ENCODE data around the gene UHRF2.
"Not testable (repeated sequence)": the region's sequence is repeated elsewhere in the genome, so short reads cannot be mapped to it uniquely, and the experiment has no call there.

The UHRF2 gene

DNA sequence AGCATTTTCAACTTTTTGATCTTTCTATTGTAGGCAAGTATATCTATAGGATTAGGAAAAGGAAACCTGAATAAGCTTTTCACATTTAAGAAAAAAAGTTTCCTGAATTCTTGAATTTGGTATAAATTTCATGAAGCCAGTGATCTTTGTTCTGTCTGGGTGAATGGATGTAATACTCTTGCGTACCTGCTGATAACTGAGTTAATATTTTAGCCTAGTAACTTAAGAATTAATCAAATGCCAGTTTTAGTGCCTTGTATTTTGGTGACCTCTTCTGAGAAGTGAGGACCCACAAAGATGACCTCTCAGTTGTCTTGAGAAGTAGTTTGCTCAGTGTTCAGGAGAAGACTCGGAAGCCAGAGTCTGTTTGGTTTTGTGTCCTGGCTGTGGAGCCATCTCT is 77.9 kb downstream of the UHRF2 start:
- no peak for DNase-seq

- DNase-seq, result no peak
Observed at GRCh38 chr9:6495466-6495865, 82.5 kb downstream of the UHRF2 start.

DNA sequence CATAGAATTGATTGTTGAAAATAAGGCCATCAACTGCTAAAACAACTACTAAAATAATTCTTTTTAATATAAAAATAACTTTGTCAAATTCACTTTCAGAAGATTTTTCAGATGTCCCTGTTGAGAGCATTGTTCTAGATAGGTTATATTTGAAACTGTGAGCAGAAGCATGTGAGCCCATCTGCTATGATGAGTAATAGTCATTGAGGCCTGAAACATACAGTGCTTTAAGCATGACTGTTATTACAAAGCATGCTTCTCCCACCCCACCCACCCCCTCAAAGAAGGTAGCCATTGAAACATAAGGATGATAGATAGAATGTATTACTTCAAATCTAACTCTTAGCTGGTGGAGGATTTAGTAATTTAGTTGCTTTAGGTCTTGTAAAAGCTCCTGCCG is 86.0 kb downstream of the UHRF2 start:
- no peak for DNase-seq

DNA sequence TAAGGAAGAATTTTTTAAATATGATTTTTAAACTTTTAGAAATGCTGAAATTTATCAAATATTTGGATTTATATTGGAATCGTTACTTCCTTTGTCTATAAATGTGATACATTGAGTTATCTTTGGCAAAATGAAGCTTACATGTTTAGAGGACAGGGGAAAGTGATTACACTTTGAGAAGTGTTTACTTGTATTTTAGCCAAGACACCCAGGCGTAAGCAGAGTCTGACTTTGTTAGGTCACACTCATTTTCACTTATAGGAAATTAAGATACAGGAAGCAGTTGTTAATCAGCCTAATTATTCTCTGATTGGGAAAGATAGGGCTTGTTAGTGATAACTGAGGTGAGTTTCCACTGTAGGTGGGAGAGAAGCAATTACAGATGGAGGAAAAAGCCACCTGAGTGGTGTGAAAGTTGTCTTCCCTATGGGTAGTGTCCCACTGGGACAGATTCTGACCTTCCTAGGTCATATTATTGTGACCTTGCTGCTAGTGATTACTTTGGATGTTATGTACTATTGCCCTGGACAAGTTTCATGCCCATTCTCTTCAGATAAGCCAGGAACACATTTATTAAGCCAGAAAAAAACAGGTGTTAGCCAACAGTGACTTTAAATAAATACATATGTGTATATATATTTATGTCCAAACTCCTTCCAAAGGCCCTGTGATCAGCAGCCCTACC is 88.7 kb downstream of the UHRF2 start:
- DNase-seq, result no peak

- DNase-seq, result no peak
Observed at GRCh38 chr9:6502399-6502798, 89.4 kb downstream of the UHRF2 start.

GRCh38 chr9:6506571-6506970 is 93.6 kb downstream of the UHRF2 start:
- no peak for DNase-seq

GRCh38 chr9:6512085-6512657 is 99.2 kb downstream of the UHRF2 start:
- DNase-seq, result no peak

DNA sequence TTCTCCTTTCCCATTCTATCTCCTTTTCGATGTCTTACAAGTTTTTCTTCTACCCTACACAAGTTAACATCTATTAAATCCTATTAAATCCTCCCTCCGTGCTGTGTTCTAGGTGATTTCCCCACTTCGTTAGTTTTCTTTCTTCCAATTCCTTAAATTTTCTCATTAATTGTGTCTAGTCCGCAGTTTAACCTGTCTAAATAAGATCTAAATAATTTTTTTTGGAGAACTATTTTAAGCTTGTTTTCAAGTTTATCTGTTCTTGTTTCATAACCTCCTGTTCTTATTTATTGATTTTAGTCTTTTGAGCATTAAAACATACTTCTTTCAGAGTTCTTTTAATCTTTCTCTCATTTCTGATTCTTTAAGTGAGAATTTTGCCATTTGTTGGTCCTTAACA is 109.3 kb downstream of the UHRF2 start:
- no peak for DNase-seq

DNA sequence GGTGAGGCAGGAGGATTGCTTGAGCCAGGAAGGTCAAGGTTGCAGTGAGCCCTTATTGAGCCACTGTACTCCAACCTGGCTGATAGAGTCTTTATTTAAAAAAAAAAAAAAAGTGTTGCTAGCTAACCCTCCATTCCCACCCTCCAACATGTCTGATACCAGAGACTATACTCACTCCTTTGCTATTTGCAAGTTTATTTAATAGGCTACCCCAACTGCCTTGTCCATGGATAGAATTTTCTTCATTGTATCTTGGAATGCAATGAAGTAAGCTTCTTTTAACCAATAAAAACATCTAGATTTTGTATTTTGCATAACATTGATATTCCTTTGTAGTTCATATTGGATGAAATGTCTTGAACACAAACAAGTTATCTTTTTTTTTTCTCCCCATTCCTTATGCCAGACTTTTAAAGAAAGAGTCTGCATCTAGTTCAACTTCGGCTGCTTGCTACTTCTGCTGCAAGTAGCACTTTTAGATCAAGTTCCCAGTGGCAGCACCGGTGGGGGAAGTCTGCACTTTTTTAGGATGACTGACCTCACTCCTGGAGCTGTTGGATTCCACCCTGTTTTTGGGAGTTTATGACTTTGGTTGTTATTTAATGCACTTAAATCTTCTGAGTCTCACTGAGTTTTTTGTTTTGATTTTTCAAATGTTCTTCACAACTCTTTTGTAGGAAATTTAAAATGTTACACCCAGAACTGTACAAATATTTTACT is 112.5 kb downstream of the UHRF2 start:
- DNase-seq, result no peak

DNA sequence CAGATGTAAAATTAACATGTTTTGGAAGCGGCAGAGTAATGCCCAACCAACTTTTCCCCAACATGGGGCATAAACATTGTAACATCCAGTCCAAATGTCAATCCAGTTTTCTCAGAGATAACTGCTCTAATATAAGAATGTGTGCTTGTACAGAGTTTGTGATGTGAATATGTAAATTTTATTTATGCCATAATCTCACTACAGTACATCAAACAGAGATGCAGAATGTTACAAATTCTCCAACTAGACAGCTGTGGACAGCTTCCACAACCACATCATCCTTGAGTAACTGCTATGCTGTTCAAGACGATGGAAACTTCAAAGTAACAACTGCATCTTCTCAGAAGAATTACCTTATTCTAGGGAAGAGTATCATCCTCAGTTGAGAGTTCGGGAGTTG is 122.6 kb downstream of the UHRF2 start:
- DNase-seq, result no peak

DNA sequence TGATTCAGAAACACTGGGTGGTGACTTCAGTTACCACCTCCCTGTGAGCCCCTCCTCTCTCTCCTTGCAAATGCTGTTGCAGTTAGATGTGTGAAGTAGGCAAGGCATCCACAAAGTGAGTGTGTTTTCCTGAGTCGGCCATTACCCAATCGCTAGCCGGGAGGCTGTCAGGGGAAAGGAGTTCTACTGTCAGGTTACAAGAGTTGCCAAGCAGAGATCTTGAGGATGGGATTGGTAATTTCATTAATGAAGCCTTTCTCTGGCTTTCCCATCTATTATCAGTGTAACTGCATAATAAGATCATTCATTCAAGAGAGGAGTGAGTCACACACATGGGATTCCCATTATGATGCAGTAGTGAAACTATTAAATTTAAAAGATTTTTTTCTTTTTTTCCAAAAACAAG is 125.7 kb downstream of the UHRF2 start:
- no peak for DNase-seq

DNA sequence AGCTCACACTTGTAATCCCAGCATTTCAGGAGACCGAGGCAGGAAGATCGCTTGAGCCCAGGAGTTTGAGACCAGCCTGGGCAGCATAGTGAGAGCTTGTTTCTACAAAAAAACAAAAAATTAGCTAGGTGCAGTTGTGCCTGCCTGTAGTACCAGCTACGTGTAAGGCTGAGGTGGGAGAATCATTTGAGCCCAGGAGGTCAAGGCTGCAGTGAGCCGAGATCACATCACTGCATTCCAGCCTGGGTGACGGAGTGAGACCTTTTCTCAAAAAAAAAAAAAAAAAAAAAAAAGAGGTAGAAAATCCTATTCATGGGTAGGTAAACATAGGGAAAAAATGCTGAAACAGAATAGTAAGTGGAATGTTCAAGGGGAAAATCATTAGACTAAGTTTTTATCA is 129.6 kb downstream of the UHRF2 start:
- DNase-seq, result not testable (repeated sequence)

- no peak for DNase-seq
Observed at GRCh38 chr9:6543204-6543603, 130.2 kb downstream of the UHRF2 start.

GRCh38 chr9:6545017-6545691 is 132.2 kb downstream of the UHRF2 start:
- no peak for DNase-seq

DNA sequence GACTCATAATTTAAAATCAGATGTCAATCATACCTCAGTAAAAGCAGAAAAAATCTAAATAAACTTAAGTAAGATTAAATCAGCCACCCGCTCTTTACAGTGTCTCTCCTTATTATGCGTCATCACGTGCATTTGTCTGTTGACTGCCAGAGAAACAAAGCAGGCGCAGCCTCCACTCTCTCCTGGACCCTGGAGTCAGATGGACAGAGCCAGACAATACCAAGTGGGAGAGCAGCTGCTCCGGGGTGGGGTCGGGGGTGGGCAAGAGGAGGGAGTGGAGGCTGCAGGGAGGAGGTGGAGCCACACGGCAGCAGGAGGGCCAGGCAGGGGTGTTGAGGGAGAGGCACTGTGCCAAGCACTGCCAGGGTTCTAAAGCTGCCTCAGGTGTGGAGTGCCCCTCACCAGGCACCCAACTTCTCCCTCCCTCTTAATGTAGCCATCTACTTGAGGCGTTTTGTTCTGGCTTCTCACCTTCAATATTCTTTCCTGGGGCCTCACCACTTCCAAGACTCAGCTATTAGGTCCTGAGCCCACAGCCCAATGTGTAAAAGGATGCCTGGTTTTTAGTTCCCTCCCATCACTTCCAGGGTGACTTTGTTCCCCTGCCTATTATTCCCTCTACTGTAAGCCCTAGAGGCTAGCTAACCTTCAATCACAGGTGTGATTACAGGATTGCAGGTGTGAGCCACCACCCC is 136.3 kb downstream of the UHRF2 start:
- DNase-seq, result no peak

DNA sequence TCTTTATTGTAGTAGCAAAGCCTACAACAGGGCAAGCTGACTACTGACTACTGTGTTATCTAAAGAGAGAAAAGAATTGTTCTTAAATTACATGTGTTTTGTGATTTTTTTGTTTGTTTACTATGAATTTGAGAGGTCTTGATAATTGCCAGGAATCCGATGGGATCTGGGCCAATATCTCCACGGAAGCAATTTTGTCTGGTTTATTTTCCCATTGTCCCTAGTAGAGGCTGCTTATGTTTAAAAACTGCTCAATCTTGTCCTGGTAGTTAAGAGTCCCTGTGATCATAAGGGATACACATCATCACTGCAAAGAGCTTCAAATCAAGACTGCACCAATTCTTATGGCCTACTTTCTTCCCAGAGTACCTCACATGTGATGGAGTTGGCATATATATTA is 138.1 kb downstream of the UHRF2 start:
- DNase-seq, result no peak

- DNase-seq, result no peak
Observed at GRCh38 chr9:6552033-6552432, 139.0 kb downstream of the UHRF2 start.

GRCh38 chr9:6552498-6553121 is 139.6 kb downstream of the UHRF2 start:
- no peak for DNase-seq

DNA sequence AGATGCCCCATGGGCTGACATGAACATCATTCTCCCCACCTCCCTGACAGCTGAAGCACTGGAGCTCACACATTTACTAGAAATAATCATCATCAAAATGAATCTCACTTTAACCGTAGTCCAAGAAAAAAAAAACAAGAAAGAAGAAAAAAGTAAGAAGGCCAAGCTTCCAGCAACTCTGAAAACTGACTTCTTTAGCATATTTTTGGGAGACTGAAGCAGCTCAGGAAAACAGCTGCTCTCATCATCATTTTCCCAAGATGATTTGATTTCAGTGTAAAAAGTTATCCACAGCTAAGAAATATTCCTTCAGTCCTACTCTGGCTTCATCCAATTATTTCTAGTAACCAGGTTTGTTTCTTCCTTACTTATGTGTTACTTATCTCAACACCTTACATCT is 140.9 kb downstream of the UHRF2 start:
- DNase-seq, result no peak
